ENCODE measurements around the gene TUSC2. TPM values are rescaled to one million over a fixed set of nuclear protein-coding genes. Genes with fewer than 3 reads are reported as not detected.

TUSC2 gene
- total and polyA plus RNA-seq, 9 of the 15 experiments (the other 6 are each of a cell fraction or from before 2014, with no cell fraction given) = 2.8 to 67.5 (median 25.8) TPM

DNA sequence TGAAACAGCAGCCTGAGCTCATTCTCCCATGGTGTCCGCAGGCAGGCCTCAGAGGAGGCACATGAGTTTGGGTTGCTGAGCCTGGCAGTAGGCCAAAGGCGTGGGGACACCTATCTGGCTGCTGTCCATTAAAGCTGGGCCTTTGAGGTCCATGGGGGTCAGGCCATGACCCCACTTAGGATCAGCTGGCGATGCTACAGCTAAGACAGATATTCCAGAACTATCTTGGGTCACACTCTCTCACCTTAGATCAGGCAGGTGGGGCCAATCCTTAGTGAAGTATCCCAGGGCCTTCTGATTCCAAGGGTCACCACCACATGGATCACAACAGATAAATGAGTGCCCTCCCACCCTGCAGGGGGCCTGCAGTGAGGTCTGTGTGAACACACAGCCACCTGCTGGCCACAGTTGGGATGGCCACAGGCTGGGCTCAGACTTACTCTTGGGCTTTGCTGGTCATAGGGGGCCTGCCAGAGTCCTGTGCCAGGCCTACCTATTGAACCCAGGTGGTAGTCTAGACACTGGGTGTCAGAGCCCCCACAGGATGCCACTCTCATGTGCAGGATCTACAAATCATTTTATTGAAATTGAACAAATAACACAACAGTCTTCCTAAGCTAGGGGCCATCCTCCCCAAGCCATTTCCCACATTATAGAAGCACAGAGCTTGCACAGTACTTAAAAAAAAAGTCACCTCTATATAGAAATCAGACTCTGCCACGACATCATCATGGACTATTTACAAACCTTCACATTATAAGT is 3.5 kb downstream of the TUSC2 start (continued):
- no peak for TF ChIP-seq ZBTB11 (CRISPR knock-in tag; IDR thresholded peaks at IDR 0.05)
- no peak for TF ChIP-seq HNRNPL (IDR thresholded peaks at IDR 0.05; ENCODE audit: low read depth, low read length)
- TF ChIP-seq KAT2B (IDR thresholded peaks at IDR 0.05; ENCODE audit: low read depth, low read length) = no peak
- TF ChIP-seq ZNF507 (tag; conservative IDR thresholded peaks at IDR 0.05) = no peak
- 0 out of 2 replicates have a peak, but pooled peaks have one; percentile 16 for TF ChIP-seq KLF16 (IDR thresholded peaks at IDR 0.05)
- no peak for TF ChIP-seq HDGF (IDR thresholded peaks at IDR 0.05)
- TF ChIP-seq RBM17 (IDR thresholded peaks at IDR 0.05; ENCODE audit: borderline replicate concordance, low read depth, low read length) = no peak
- TF ChIP-seq CEBPB (tag; IDR thresholded peaks at IDR 0.05) = no peak
- no peak for TF ChIP-seq PCBP2 (IDR thresholded peaks at IDR 0.05; ENCODE audit: low read depth, low read length, poor library complexity, severe bottlenecking)
- no peak for TF ChIP-seq GTF2A2 (tag; IDR thresholded peaks at IDR 0.05)
- TF ChIP-seq IRF2 (CRISPR knock-in tag; IDR thresholded peaks at IDR 0.05) = no peak
- TF ChIP-seq HBP1 (CRISPR knock-in tag; IDR thresholded peaks at IDR 0.05) = no peak
- TF ChIP-seq SRSF3 (IDR thresholded peaks at IDR 0.05; ENCODE audit: insufficient read depth, low read length) = no peak
- TF ChIP-seq THRAP3 (IDR thresholded peaks at IDR 0.05; ENCODE audit: borderline replicate concordance) = no peak
- TF ChIP-seq TARDBP (IDR thresholded peaks at IDR 0.05) = no peak
- TF ChIP-seq NR1H2 (CRISPR knock-in tag; IDR thresholded peaks at IDR 0.05) = no peak
- peak; percentile 40; the same call in 1 of the 2 replicates for TF ChIP-seq DEAF1 (CRISPR knock-in tag; IDR thresholded peaks at IDR 0.05)
- TF ChIP-seq PPARD (CRISPR knock-in tag; IDR thresholded peaks at IDR 0.05) = no peak
- TF ChIP-seq ZNF589 (CRISPR knock-in tag; IDR thresholded peaks at IDR 0.05; ENCODE audit: low read depth) = no peak
- TF ChIP-seq IFI16 (CRISPR knock-in tag; IDR thresholded peaks at IDR 0.05) = no peak
